Heart right ventricle (tissue), 16 donors: ENCODE data around the gene NKG7. TPM values are rescaled to one million over a fixed set of nuclear protein-coding genes. Genes with fewer than 3 reads are reported as not detected.

Experiments used
- ATAC-seq, 8 donors: fragments of 200-7000 bp; cut with Tn5 transposase; one replicate each; pipeline ENCODE4 v1.9.1; 2020; ENCODE audit warnings: mild to moderate bottlenecking in 8 of 8, moderate library complexity in 8 of 8, moderate number of reproducible peaks in 1 of 8
- DNase-seq, 2 donors: peaks; one replicate each; pipeline ENCODE4 v3.0.0-alpha.2; 2020
- H3K27ac ChIP-seq, 10 donors: fragments of 200-600 bp; sonication (generic) in 2 of 10; one replicate each; pipeline versions ENCODE4 v1.5.0 to v1.8.0; 2020 to 2022; ENCODE audit warnings: mild to moderate bottlenecking in 3 of 10
- H3K27me3 ChIP-seq, 7 donors: fragments of 200-600 bp; one replicate each; pipeline ENCODE4 v1.8.0; 2021 to 2022; ENCODE audit warnings: mild to moderate bottlenecking in 2 of 7
- H3K36me3 ChIP-seq, 9 donors: fragments of 200-600 bp; sonication (generic) in 1 of 9; one replicate each; pipeline versions ENCODE4 v1.5.0 to v1.8.0; 2020 to 2022; ENCODE audit warnings: mild to moderate bottlenecking in 2 of 9
- H3K4me1 ChIP-seq, 9 donors: fragments of 200-600 bp; sonication (generic) in 1 of 9; one replicate each; pipeline versions ENCODE4 v1.5.0 to v1.8.0; 2020 to 2022; ENCODE audit warnings: mild to moderate bottlenecking in 4 of 9
- H3K4me3 ChIP-seq, 10 donors: fragments of 200-600 bp; sonication (generic) in 2 of 10; one replicate each; pipeline versions ENCODE4 v1.5.0 to v1.8.0; 2020 to 2022; ENCODE audit warnings: mild to moderate bottlenecking in 7 of 10, moderate library complexity in 2 of 10
- H3K9me3 ChIP-seq, 11 donors: fragments of 200-600 bp in 10 of 11; sonication (generic) in 2 of 11; one replicate each; pipeline versions ENCODE4 v1.5.0 to v1.8.0; 2013 to 2022; ENCODE audit warnings: mild to moderate bottlenecking in 2 of 11, control low read depth in 1 of 11, moderate library complexity in 1 of 11
- CTCF ChIP-seq, 9 donors: fragments of 200-600 bp; sonication (generic) in 2 of 9; IDR thresholded peaks; one replicate each; pipeline versions ENCODE4 v1.5.0 to v1.8.0; 2021 to 2022; ENCODE audit warnings: antibody characterized with exemption in 9 of 9, mild to moderate bottlenecking in 5 of 9, moderate library complexity in 1 of 9
- WGBS, 2 donors: extraction: QIAGEN DNeasy Blood & Tissue Kit; methylation state at CpG; one replicate each; pipeline ENCODE4 v1.1.7; 2013; ENCODE audit warnings: inconsistent platforms in 1 of 2; 5-methylcytosine and 5-hydroxymethylcytosine counted together
- intact Hi-C, 10 donors: fragments of 100-400 bp; cut with DNase I; formaldehyde crosslinking; loops; one replicate each; pipeline versions ENCODE4 v1.11.1 to v1.14.2; 2022
- polyA plus RNA-seq, 2 donors: library from polyadenylated mRNA; stranded (reverse); fragments of 200-250 nt; gene quantifications; one replicate each; pipeline ENCODE4 v1.2.3, GENCODE V29; 2013
- total RNA-seq, 10 donors: library from RNA; stranded (reverse); fragmentation: NEBNext Ultra II Directional in 3 of 10; extraction: Animal tissue kit (Norgen Biotek cat#: 25700) in 3 of 10; gene quantifications; one replicate each; pipeline versions ENCODE4 v1.2.1 to v1.2.4, GENCODE V29; 2021 to 2023
- donor health status: Arrhythmogenic right ventricular cardiomyopathy.
- donor health status: ischemic (EF 13 %, LVEDD 7.1; RV severe dilation, severe dysfunction).
- donor health status: healthy with polysubstance abuse.
- donor health status: DM: no; HTN: yes; CAD: no.
- donor health status: DM: no; HTN: no; CAD: no.
- donor health status: ischemic (EF 25% LVEDD 6.9; RV normal size, moderate dysfunction).
- donor health status: ischemic (EF 25% LVEDD 5.7; RV mildly dilated, moderate dysfunction).
- donor health status: healthy.
- donor health status: DM: yes; HTN: yes; CAD: no.
- donor health status: Ischemic cardiomyopathy.
- donor health status: ischemic (EF 35%, LVEDD 5.7; RV mildly dilated, moderate dysfunction).
- donor health status: nonischemic (EF 11% LVEDD 7.7; RV severe dilation, severe dysfunction).
- donor health status: DM: yes; HTN: yes; CAD: no.
- donor health status: PGD.
- donor health status: ischemic (EF 29% LVEDD 5.4; RV normal size, mild dysfunction).
- donor health status: nonischemic (EF 23%, LVEDD 6.1; RV moderate dilation, normal function).

Gene NKG7
- total and polyA plus RNA-seq, 12 donors = 0.47 to 23.1 (median 2.4) TPM

- DNase-seq (peak; percentile 97 to 99), ATAC-seq (peak; percentile 77 to 91 (median 86))
- Histone ChIP-seq H3K4me1 (peaks cover 0 to 45% (median 27%) of the 10 kb centered on the region in 9 donors), H3K9me3 (no peaks in the 10 kb centered on the region), H3K27ac (peak overlapping the region; percentile 89 to 98 (median 96)), H3K4me3 (peak overlapping the region; percentile 60 to 93 (median 80)), H3K27me3 (no peaks in the 10 kb centered on the region), H3K36me3 (no peaks in the 10 kb centered on the region)
- 0 to 1% methylated on average over 53 to 54 of the region's 54 CpGs for WGBS, 2 donors
- TF ChIP-seq CTCF (IDR thresholded peaks at IDR 0.05) = no peak
- intact Hi-C loops = loop anchor here in 4 of 10 donors (1.0 to 10.0 kb wide), 5 partner anchors 27 to 262 kb away; partner anchors contain the start of gene CTU1 (in 1 of the 4)
Observed at GRCh38 chr19:51366389-51367254, 5.8 kb downstream of the NKG7 start.

GRCh38 chr19:51365965-51366388 lies 6.5 kb downstream of the NKG7 start, which contains the start of gene ETFB:
ETFB (minus strand) TSS chr19:51366388; CDS start chr19:51366326, 62 bp downstream.
- peaks cover 0 to 44% (median 27%) of the 10 kb centered on the region in 9 donors for H3K4me1 ChIP-seq
- no peak for TF ChIP-seq CTCF (IDR thresholded peaks at IDR 0.05)
- no peaks in the 10 kb centered on the region for H3K9me3 ChIP-seq
- H3K27ac ChIP-seq = peak within 1 kb of the TSS; percentile 89 to 98 (median 96)
- no peaks in the 10 kb centered on the region for H3K27me3 ChIP-seq
- WGBS, 2 donors = 0 to 1% methylated on average over 27 of the region's 27 CpGs
- ATAC-seq = no peak
- DNase-seq = no peak
- intact Hi-C loops = loop anchor here in 4 of 10 donors (1.0 to 10.0 kb wide), 4 partner anchors 27 to 261 kb away; partner anchors contain the start of gene CTU1 (in 1 of the 4)
- peak within 1 kb of the TSS; percentile 60 to 93 (median 80) for H3K4me3 ChIP-seq
- H3K36me3 ChIP-seq = no peaks in the 10 kb centered on the region

- no peaks in the 10 kb centered on the region for H3K36me3 ChIP-seq
- TF ChIP-seq CTCF (IDR thresholded peaks at IDR 0.05) = peak in 1 of 9 donors; percentile 4
- peak overlapping the region; percentile 89 to 98 (median 96) for H3K27ac ChIP-seq
- peaks cover 0 to 44% (median 27%) of the 10 kb centered on the region in 9 donors for H3K4me1 ChIP-seq
- H3K27me3 ChIP-seq = no peaks in the 10 kb centered on the region
- peak in 1 of 2 donors; percentile 30 for DNase-seq
- no peak for ATAC-seq
- intact Hi-C loops = loop anchor here in 1 of 10 donors (10.0 kb wide), 1 partner anchor 261 kb away; the partner anchor contains the start of gene CTU1
- no peaks in the 10 kb centered on the region for H3K9me3 ChIP-seq
- WGBS, 2 donors = 11 to 14% methylated on average over 10 of the region's 10 CpGs
- H3K4me3 ChIP-seq = peak overlapping the region; percentile 60 to 93 (median 78)
Observed at GRCh38 chr19:51365211-51365964, 7.1 kb downstream of the NKG7 start.
